Measurements from ENCODE around the gene GOLGA6B. TPM values are rescaled to one million over a fixed set of nuclear protein-coding genes. Genes with fewer than 3 reads are reported as not detected.

GOLGA6B gene, protein sequence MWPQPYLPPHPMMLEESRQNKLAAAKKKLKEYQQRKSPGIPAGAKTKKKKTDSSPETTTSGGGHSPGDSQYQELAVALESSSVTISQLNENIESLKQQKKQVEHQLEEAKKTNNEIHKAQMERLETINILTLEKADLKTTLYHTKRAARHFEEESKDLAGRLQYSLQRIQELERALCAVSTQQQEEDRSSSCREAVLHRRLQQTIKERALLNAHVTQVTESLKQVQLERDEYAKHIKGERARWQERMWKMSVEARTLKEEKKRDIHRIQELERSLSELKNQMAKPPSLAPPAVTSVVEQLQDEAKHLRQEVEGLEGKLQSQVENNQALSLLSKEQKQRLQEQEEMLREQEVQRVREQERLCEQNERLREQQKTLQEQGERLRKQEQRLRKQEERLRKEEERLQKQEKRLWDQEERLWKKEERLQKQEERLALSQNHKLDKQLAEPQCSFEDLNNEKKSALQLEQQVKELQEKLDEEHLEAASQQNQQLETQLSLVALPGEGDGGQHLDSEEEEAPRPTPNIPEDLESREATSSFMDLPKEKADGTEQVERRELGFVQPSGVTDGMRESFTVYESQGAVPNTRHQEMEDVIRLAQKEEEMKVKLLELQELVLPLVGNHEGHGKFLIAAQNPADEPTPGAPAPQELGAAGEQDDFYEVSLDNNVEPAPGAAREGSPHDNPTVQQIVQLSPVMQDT
- total RNA-seq (2022; extraction: Qiagen RNA extraction; ENCODE audit: low read depth), result 0.09 TPM in 1 of 5 replicates, not detected in the others

DNA sequence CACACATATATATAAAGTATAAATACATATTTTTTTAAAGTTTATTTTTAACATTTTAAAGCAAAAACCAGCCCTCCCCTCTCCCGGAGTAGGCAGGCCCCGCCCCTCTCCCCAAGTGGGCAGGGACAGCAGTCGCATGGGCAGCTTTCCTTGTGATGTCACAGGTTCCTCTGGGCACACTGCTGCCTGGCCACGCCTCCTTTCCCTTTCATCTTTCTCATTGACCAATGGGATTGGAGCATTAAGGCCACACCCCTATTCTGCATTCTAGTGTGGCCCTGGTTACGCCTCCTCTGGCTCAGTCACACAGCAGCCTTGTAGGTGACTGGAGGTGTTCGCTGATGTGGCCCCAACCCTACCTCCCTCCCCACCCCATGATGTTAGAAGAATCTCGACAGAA lies at the start of gene GOLGA6B:
TSS of gene GOLGA6B (plus strand) at position 301 of the 400 bp plus-strand sequence. CDS start at position 342, 41 bp downstream.

DNA sequence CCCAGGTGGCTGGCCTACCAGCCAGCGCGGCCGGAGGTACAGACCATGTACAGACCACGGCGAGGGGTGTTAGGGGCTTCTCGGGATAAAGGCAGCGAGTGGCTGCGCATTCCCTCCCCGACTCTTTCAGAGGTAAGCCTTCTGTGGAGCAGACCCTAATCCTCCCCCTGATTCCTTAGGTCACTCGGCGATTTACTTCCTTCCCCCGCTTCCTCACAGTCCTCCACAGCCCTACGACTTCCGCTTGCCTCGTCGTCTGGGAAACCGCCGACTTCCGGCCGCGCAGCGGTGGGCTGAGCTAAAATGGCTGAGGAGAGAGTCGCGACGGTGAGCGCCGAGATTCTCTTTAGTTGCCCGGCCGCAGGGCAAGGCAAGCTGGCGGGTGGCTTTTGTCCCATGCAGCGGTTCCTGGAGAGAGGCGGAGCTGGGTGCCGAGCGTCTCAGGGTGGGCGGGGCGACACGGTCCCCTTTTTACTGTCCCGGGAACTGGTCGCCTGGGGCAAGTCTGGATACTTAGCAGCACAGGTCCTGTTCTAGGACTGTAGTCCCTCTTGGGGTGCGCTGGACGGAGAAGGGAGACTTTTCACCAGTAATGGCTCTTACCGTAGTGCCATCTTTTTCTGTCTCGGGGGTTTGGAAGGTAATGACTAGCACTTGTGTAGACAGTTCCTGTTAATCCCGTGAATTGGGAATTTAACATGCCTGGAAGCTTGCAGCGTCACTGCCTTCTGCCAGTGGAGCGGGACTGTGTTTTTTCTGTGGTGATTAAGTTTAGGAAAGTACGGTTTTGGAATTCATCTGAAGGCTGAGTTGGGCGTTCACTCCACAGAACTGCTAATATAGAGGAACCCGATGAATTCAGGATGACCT lies 31.7 kb downstream of the GOLGA6B start, which contains the start of the genes BBS4 and HIGD2B:
TSS of gene BBS4 (plus strand) at position 283 of the 870 bp plus-strand sequence. CDS start at position 304, 21 bp downstream.
TSS of gene HIGD2B (minus strand) at position 258 of the 870 bp plus-strand sequence. CDS start 9,808 bp downstream, outside the sequence.

Other genes starting within 250 kb of the GOLGA6B start
- 51.9 to 86.7 TPM (median 76.2 TPM) in 5 replicates for gene ARIH1, start 180.4 kb upstream of the GOLGA6B start, total RNA-seq (2022; extraction: Qiagen RNA extraction; ENCODE audit: low read depth)
- gene HIGD2B, start 31.5 kb downstream of the GOLGA6B start, total RNA-seq (2022; extraction: Qiagen RNA extraction; ENCODE audit: low read depth), result not detected in 5 replicates
- gene BBS4, start 31.5 kb downstream of the GOLGA6B start, total RNA-seq (2022; extraction: Qiagen RNA extraction; ENCODE audit: low read depth), result 15.6 to 20.4 TPM (median 19.4 TPM) in 5 replicates
- 69.0 to 81.3 TPM (median 77.9 TPM) in 5 replicates for gene ADPGK, start 129.1 kb downstream of the GOLGA6B start, total RNA-seq (2022; extraction: Qiagen RNA extraction; ENCODE audit: low read depth)

Data from A549 treated with RU486 at 1 μM for 4 hours (cell line).